Neuronal stem cell (in vitro differentiated cells): ENCODE results near the gene ZFYVE1.
"Not testable (repeated sequence)": the region's sequence is repeated elsewhere in the genome, so short reads cannot be mapped to it uniquely, and the experiment has no call there.

ENCODE experiments used
- DNase-seq: peaks from one replicate; pipeline ENCODE4 v3.0.0-alpha.2; 2013; ENCODE audit warnings: low spot score
- H2AFZ ChIP-seq: one replicate; pipeline ENCODE4 v1.6.1; 2013; ENCODE audit warnings: mild to moderate bottlenecking, low read length, inconsistent platforms
- H2AK5ac ChIP-seq: 2 replicates; pipeline ENCODE4 v1.6.1; 2013; ENCODE audit warnings: low read depth, mild to moderate bottlenecking, inconsistent platforms, low read length, moderate library complexity, mixed read lengths
- H2BK120ac ChIP-seq: 2 replicates; pipeline ENCODE4 v1.6.1; 2013; ENCODE audit warnings: low read depth, mild to moderate bottlenecking, inconsistent platforms, low read length, moderate library complexity, mixed read lengths
- H2BK12ac ChIP-seq: one replicate; pipeline ENCODE4 v1.6.1; 2013; ENCODE audit warnings: low read length, inconsistent platforms
- H2BK15ac ChIP-seq: 2 replicates; pipeline ENCODE4 v1.6.1; 2013; ENCODE audit warnings: mild to moderate bottlenecking, low read length, inconsistent platforms, mixed read lengths
- H2BK5ac ChIP-seq: one replicate; pipeline ENCODE4 v1.6.1; 2013; ENCODE audit warnings: inconsistent platforms, mild to moderate bottlenecking, low read length, moderate library complexity
- H3K14ac ChIP-seq: one replicate; pipeline ENCODE4 v1.6.1; 2013; ENCODE audit warnings: low read length, inconsistent platforms
- H3K18ac ChIP-seq: 2 replicates; pipeline ENCODE4 v1.6.1; 2013; ENCODE audit warnings: low read length, inconsistent platforms
- H3K23ac ChIP-seq: 2 replicates; pipeline ENCODE4 v1.6.1; 2013; ENCODE audit warnings: low read depth, mild to moderate bottlenecking, mixed read lengths, low read length, inconsistent platforms; ENCODE audit not compliant: poor library complexity
- H3K27ac ChIP-seq: replicated peaks from 3 replicates; pipeline ENCODE4 v1.5.1; 2013; ENCODE audit warnings: low read length, inconsistent platforms
- H3K27me3 ChIP-seq, 3 experiments: 2 replicates each; pipeline ENCODE4 v1.6.1; 2013; ENCODE audit warnings: low read length in 3 of 3, mild to moderate bottlenecking in 2 of 3, inconsistent platforms in 1 of 3, low read depth in 1 of 3, mixed read lengths in 1 of 3, moderate library complexity in 1 of 3; ENCODE audit not compliant: control insufficient read depth in 3 of 3, insufficient read depth in 3 of 3
- H3K36me3 ChIP-seq, 2 donors: replicated peaks in 1 of 2; 2 replicates each; pipeline ENCODE4 v1.6.1; 2013; ENCODE audit warnings: low read length in 2 of 2; ENCODE audit not compliant: control insufficient read depth in 2 of 2, insufficient read depth in 2 of 2
- H3K4ac ChIP-seq: 2 replicates; pipeline ENCODE4 v1.6.1; 2013; ENCODE audit warnings: inconsistent platforms, mild to moderate bottlenecking, low read length, moderate library complexity
- H3K4me1 ChIP-seq, 2 donors: 1 replicate in 1 of 2; 2 replicates in 1 of 2; pipeline ENCODE4 v1.6.1; 2013; ENCODE audit warnings: low read length in 2 of 2, low read depth in 1 of 2; ENCODE audit not compliant: control insufficient read depth in 2 of 2, insufficient read depth in 1 of 2
- H3K4me2 ChIP-seq: one replicate; pipeline ENCODE4 v1.6.1; 2013; ENCODE audit warnings: mild to moderate bottlenecking, low read length, inconsistent platforms; ENCODE audit not compliant: insufficient read depth, poor library complexity, severe bottlenecking
- H3K4me3 ChIP-seq, 2 donors: 2 replicates each; pipeline ENCODE4 v1.5.1; 2013; ENCODE audit warnings: low read length in 2 of 2, mild to moderate bottlenecking in 2 of 2, inconsistent platforms in 1 of 2, moderate library complexity in 1 of 2
- H3K79me1 ChIP-seq: one replicate; pipeline ENCODE4 v1.6.1; 2013; ENCODE audit warnings: low read depth, mild to moderate bottlenecking, inconsistent platforms, low read length, moderate library complexity
- H3K9ac ChIP-seq: one replicate; pipeline ENCODE4 v1.6.1; 2013; ENCODE audit warnings: mild to moderate bottlenecking, low read depth, low read length, inconsistent platforms; ENCODE audit not compliant: poor library complexity
- H3K9me3 ChIP-seq, 2 donors: replicated peaks in 1 of 2; 2 replicates each; pipeline versions ENCODE3 to v1.6.1; 2013; ENCODE audit warnings: low read length in 2 of 2, mild to moderate bottlenecking in 2 of 2, inconsistent platforms in 1 of 2, low read depth in 1 of 2, mixed read lengths in 1 of 2, moderate library complexity in 1 of 2; ENCODE audit not compliant: control insufficient read depth in 2 of 2, insufficient read depth in 1 of 2
- H4K8ac ChIP-seq: one replicate; pipeline ENCODE4 v1.6.1; 2013; ENCODE audit warnings: low read depth, mild to moderate bottlenecking, inconsistent platforms, low read length, moderate library complexity
- H4K91ac ChIP-seq: one replicate; pipeline ENCODE4 v1.6.1; 2013; ENCODE audit warnings: low read length, low read depth, mild to moderate bottlenecking, inconsistent platforms; ENCODE audit not compliant: poor library complexity
- WGBS, 2 donors: extraction: QIAGEN DNeasy Blood & Tissue Kit; methylation state at CpG; one replicate each; pipeline ENCODE4 v1.1.7; 2013; ENCODE audit warnings: missing lambda C conversion rate in 2 of 2, mixed read lengths in 1 of 2; ENCODE audit not compliant: insufficient read length in 2 of 2, insufficient replicate concordance in 1 of 2; ENCODE audit errors: extremely low coverage in 2 of 2; 5-methylcytosine and 5-hydroxymethylcytosine counted together

The ZFYVE1 gene

DNA sequence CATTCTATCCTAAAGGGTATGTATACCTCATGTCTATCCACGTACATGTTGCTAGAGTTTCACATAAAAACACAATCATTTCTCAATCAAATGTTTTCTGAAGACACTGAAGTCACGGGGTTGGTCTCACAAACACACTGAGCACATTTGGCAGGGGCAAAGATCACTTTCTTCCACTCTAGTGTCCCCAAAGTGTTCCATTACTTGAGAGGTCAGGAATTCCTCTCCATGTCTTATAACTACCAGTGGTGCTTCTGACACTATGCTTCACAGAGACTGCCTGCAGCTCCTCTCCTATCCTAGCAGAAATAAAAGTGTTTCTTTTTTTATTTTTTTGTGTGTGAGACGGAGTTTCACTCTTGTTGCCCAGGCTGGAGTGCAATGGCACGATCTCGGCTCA is 19.1 kb downstream of the ZFYVE1 start:
- no CpG with 5 or more reads among the region's 5 CpGs for WGBS, 2 donors
- Histone ChIP-seq H2BK12ac (no peak overlapping the region), H3K27ac (no peak overlapping the region), H3K9me3 (peaks cover 0 to 4% of the 10 kb centered on the region in 2 donors), H3K4ac (no peak overlapping the region), H2BK15ac (no peak overlapping the region), H3K9ac (no peak overlapping the region), H3K4me1 (no peaks in the 10 kb centered on the region), H2BK120ac (no peak overlapping the region), H3K18ac (no peak overlapping the region), H3K23ac (no peak overlapping the region), H3K36me3 (peaks cover 1 to 9% of the 10 kb centered on the region in 2 donors), H2AFZ (no peak overlapping the region), H3K4me3 (no peak overlapping the region), H3K14ac (no peak overlapping the region), H4K8ac (no peak overlapping the region), H2BK5ac (no peak overlapping the region), H3K4me2 (no peak overlapping the region), H3K27me3 (no peaks in the 10 kb centered on the region), H3K79me1 (no peaks in the 10 kb centered on the region), H2AK5ac (no peak overlapping the region), H4K91ac (no peak overlapping the region)
- no peak for DNase-seq

- H2AK5ac ChIP-seq, H2BK5ac ChIP-seq, H3K18ac ChIP-seq, H3K4ac ChIP-seq, H3K4me2 ChIP-seq, H4K91ac ChIP-seq, H3K4me3 ChIP-seq, H3K36me3 ChIP-seq, H3K23ac ChIP-seq, H2BK120ac ChIP-seq, H3K27me3 ChIP-seq, H3K4me1 ChIP-seq, H2AFZ ChIP-seq, H2BK12ac ChIP-seq, DNase-seq, H4K8ac ChIP-seq, H3K9ac ChIP-seq, H3K9me3 ChIP-seq, H3K14ac ChIP-seq, H2BK15ac ChIP-seq, H3K79me1 ChIP-seq, H3K27ac ChIP-seq: not testable (repeated sequence)
- WGBS, 2 donors: no CpG with 5 or more reads among the region's 9 CpGs
Measured at GRCh38 chr14:73004641-73005040, 22.3 kb downstream of the ZFYVE1 start.

DNA sequence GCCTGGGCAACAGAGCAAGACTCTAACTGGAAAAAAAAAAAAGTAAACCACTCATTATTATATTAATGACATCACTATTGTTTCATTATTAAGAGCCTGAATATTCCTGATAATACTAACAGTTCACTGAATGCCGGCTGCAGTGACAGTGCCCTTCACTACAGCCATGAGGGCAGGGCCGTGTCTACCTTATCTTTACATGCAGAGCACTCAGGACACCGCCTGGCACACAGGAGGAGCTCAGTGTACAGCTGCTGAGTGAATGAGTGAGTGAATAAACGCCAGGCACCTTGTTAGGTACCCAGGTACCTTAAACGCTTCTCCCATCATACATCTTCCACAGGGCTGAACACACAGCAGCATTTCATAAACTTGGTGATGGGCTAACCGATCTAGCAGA is 23.2 kb downstream of the ZFYVE1 start:
- Histone ChIP-seq H2AK5ac (no peak overlapping the region), H4K91ac (no peak overlapping the region), H3K4me2 (no peak overlapping the region), H2BK15ac (no peak overlapping the region), H2BK5ac (no peak overlapping the region), H3K9ac (no peak overlapping the region), H3K27ac (no peak overlapping the region), H3K36me3 (peaks cover 0 to 1% of the 10 kb centered on the region in 2 donors), H3K18ac (no peak overlapping the region), H3K79me1 (no peaks in the 10 kb centered on the region), H2AFZ (no peak overlapping the region), H3K27me3 (no peaks in the 10 kb centered on the region), H4K8ac (no peak overlapping the region), H2BK12ac (no peak overlapping the region), H3K4me3 (no peak overlapping the region), H3K14ac (no peak overlapping the region), H3K9me3 (no peaks in the 10 kb centered on the region), H2BK120ac (no peak overlapping the region), H3K4ac (no peak overlapping the region), H3K4me1 (no peaks in the 10 kb centered on the region), H3K23ac (no peak overlapping the region)
- no peak for DNase-seq
- no CpG with 5 or more reads among the region's 6 CpGs for WGBS, 2 donors

GRCh38 chr14:73000073-73000472 is 26.8 kb downstream of the ZFYVE1 start:
- Histone ChIP-seq H3K4ac (no peak overlapping the region), H3K23ac (no peak overlapping the region), H2AK5ac (no peak overlapping the region), H3K36me3 (peaks cover 10 to 24% of the 10 kb centered on the region in 2 donors), H3K4me1 (no peaks in the 10 kb centered on the region), H4K91ac (no peak overlapping the region), H3K27ac (no peak overlapping the region), H2BK15ac (no peak overlapping the region), H3K4me2 (no peak overlapping the region), H3K14ac (no peak overlapping the region), H2BK5ac (no peak overlapping the region), H3K27me3 (no peaks in the 10 kb centered on the region), H2BK120ac (no peak overlapping the region), H3K79me1 (no peaks in the 10 kb centered on the region), H4K8ac (no peak overlapping the region), H3K4me3 (no peak overlapping the region), H3K9me3 (no peaks in the 10 kb centered on the region), H2BK12ac (no peak overlapping the region), H3K9ac (no peak overlapping the region), H2AFZ (no peak overlapping the region), H3K18ac (no peak overlapping the region)
- no CpG with 5 or more reads among the region's 2 CpGs for WGBS, 2 donors
- no peak for DNase-seq
